ENCODE measurements around the gene PHF12.

GRCh38 chr17:28944343-28944742, 7.0 kb downstream of the PHF12 start:
- TF ChIP-seq CTCF (CRISPR knock-in tag; IDR thresholded peaks at IDR 0.05) = no peak
- TF ChIP-seq ZBTB7A (CRISPR knock-in tag; IDR thresholded peaks at IDR 0.05) = no peak
- TF ChIP-seq RORA (CRISPR knock-in tag; IDR thresholded peaks at IDR 0.05) = no peak
- no peak for TF ChIP-seq TP53 (CRISPR knock-in tag; conservative IDR thresholded peaks at IDR 0.05)
- TF ChIP-seq FIP1L1 (IDR thresholded peaks at IDR 0.05; ENCODE audit: borderline replicate concordance, insufficient read depth, low read depth, low read length) = no peak
